ENCODE measurements around the gene WDR6. TPM values are rescaled to one million over a fixed set of nuclear protein-coding genes. Genes with fewer than 3 reads are reported as not detected.
A peak's percentile ranks its signal among the peaks of the same experiment; 100 is the strongest.
"Not testable (repeated sequence)": the region's sequence is repeated elsewhere in the genome, so short reads cannot be mapped to it uniquely, and the experiment has no call there.

Gene WDR6
- total RNA-seq, 1 experiment from 2014 or later: 164 TPM

GRCh38 chr3:48989796-48990635 lies 17.2 kb upstream of the WDR6 start, which contains the start of gene P4HTM:
Gene P4HTM (plus strand): TSS chr3:48990241. CDS start chr3:48990257, 16 bp downstream.
- DNase-seq (ENCODE audit: low spot score): peak; percentile 87
- in situ Hi-C loops (cut with HindIII; ENCODE audit: low sequenced_read_pairs): no loop called here

GRCh38 chr3:48990636-48991469 lies 16.3 kb upstream of the WDR6 start:
- peak; percentile 72 for DNase-seq (ENCODE audit: low spot score)
- in situ Hi-C loops (cut with HindIII; ENCODE audit: low sequenced_read_pairs): no loop called here

- DNase-seq (ENCODE audit: low spot score): no peak
- in situ Hi-C loops (cut with HindIII; ENCODE audit: low sequenced_read_pairs): no loop called here
These were observed 15.2 kb upstream of the WDR6 start for GRCh38 chr3:48991851-48992545.

- in situ Hi-C loops (cut with HindIII; ENCODE audit: low sequenced_read_pairs): no loop called here
- DNase-seq (ENCODE audit: low spot score): no peak
These were observed 13.4 kb upstream of the WDR6 start for GRCh38 chr3:48993834-48994233.

- no peak for DNase-seq (ENCODE audit: low spot score)
- in situ Hi-C loops (cut with HindIII; ENCODE audit: low sequenced_read_pairs): no loop called here
These were observed 10.6 kb upstream of the WDR6 start for GRCh38 chr3:48996640-48997039.

GRCh38 chr3:48997102-48997635 lies 10.0 kb upstream of the WDR6 start:
- in situ Hi-C loops (cut with HindIII; ENCODE audit: low sequenced_read_pairs): no loop called here
- DNase-seq (ENCODE audit: low spot score): no peak

- in situ Hi-C loops (cut with HindIII; ENCODE audit: low sequenced_read_pairs): no loop called here
- peak; percentile 57 for DNase-seq (ENCODE audit: low spot score)
These were observed 9.2 kb upstream of the WDR6 start for GRCh38 chr3:48997714-48998637.

GRCh38 chr3:48999085-48999858 lies 7.9 kb upstream of the WDR6 start:
- no peak for DNase-seq (ENCODE audit: low spot score)

GRCh38 chr3:49001155-49001554 lies 6.0 kb upstream of the WDR6 start:
- no peak for DNase-seq (ENCODE audit: low spot score)
- in situ Hi-C loops (cut with HindIII; ENCODE audit: low sequenced_read_pairs): no loop called here

More at GRCh38 chr3:48999085-48999858, 7.9 kb upstream of the WDR6 start:
- in situ Hi-C loops (cut with HindIII; ENCODE audit: low sequenced_read_pairs): no loop called here

- no peak for DNase-seq (ENCODE audit: low spot score)
- in situ Hi-C loops (cut with HindIII; ENCODE audit: low sequenced_read_pairs): no loop called here
These were observed 2.6 kb upstream of the WDR6 start for GRCh38 chr3:49004352-49005302.

GRCh38 chr3:49005303-49005680 lies 1.9 kb upstream of the WDR6 start:
- no peak for DNase-seq (ENCODE audit: low spot score)
- in situ Hi-C loops (cut with HindIII; ENCODE audit: low sequenced_read_pairs): no loop called here

- in situ Hi-C loops (cut with HindIII; ENCODE audit: low sequenced_read_pairs): no loop called here
- no peak for DNase-seq (ENCODE audit: low spot score)
These were observed 1.2 kb upstream of the WDR6 start for GRCh38 chr3:49005998-49006397.

GRCh38 chr3:49006408-49007067 lies 653 bp upstream of the WDR6 start:
- DNase-seq (ENCODE audit: low spot score): peak; percentile 46

GRCh38 chr3:49007771-49008528 lies 759 bp downstream of the WDR6 start:
- peak; percentile 77 for DNase-seq (ENCODE audit: low spot score)
- in situ Hi-C loops (cut with HindIII; ENCODE audit: low sequenced_read_pairs): no loop called here

More at GRCh38 chr3:49006408-49007067, 653 bp upstream of the WDR6 start:
- in situ Hi-C loops (cut with HindIII; ENCODE audit: low sequenced_read_pairs): no loop called here

- DNase-seq (ENCODE audit: low spot score); in situ Hi-C loops (cut with HindIII; ENCODE audit: low sequenced_read_pairs): not testable (repeated sequence)
These were observed 1.4 kb downstream of the WDR6 start for GRCh38 chr3:49008627-49009026.
